Calu3 (cell line): ENCODE measurements around the gene FGGY. TPM values are rescaled to one million over a fixed set of nuclear protein-coding genes. Genes with fewer than 3 reads are reported as not detected.

Experiments used
- BruUV-seq: library from RNA; stranded (reverse); fragments of 400-500 nt; replicated peaks from 2 replicates; lab custom pipeline; 2021; lab: Mats Ljungman, UMichigan
- CTCF ChIA-PET: fragments of 300-600 bp; sonication (Branson Sonifier 250); formaldehyde crosslinking; loops from one replicate; lab custom pipeline; 2022; ENCODE audit warnings: antibody characterized with exemption; lab: Charles Lee
- DNase-seq: peaks from one replicate; pipeline ENCODE4 v3.0.0; 2022
- H3K27ac Mint-ChIP-seq: one replicate; pipeline ENCODE4 v1.8.0; 2022; ENCODE audit warnings: mixed read lengths; ENCODE audit not compliant: unreplicated experiment
- H3K27me3 Mint-ChIP-seq: one replicate; pipeline ENCODE4 v1.8.0; 2022; ENCODE audit warnings: mixed read lengths; ENCODE audit not compliant: unreplicated experiment
- H3K36me3 Mint-ChIP-seq: one replicate; pipeline ENCODE4 v1.8.0; 2022; ENCODE audit warnings: mild to moderate bottlenecking, moderate library complexity, mixed read lengths; ENCODE audit not compliant: insufficient read depth, unreplicated experiment
- H3K4me1 Mint-ChIP-seq: one replicate; pipeline ENCODE4 v1.8.0; 2022; ENCODE audit warnings: mild to moderate bottlenecking, low read depth, mixed read lengths; ENCODE audit not compliant: unreplicated experiment
- H3K4me3 Mint-ChIP-seq: one replicate; pipeline ENCODE4 v1.8.0; 2022; ENCODE audit warnings: mild to moderate bottlenecking, low read depth, moderate library complexity, mixed read lengths; ENCODE audit not compliant: unreplicated experiment
- H3K9me3 Mint-ChIP-seq: one replicate; pipeline ENCODE4 v1.8.0; 2022; ENCODE audit warnings: low read depth, mixed read lengths; ENCODE audit not compliant: unreplicated experiment
- intact Hi-C: fragments of 100-400 bp; cut with micrococcal nuclease; formaldehyde crosslinking; loops from one replicate; pipeline ENCODE4 v1.10.0; 2022; ENCODE audit not compliant: unreplicated experiment
- total RNA-seq: library from RNA; stranded (reverse); gene quantifications from 2 replicates; pipeline ENCODE4 v1.2.3, GENCODE V29; 2022
- TF ChIP-seq, protein P1 (sequence below): fragments of 200-600 bp; IDR thresholded peaks from one replicate; pipeline ENCODE4 v1.8.0; 2022; ENCODE audit warnings: antibody characterized with exemption; ENCODE audit not compliant: unreplicated experiment

The FGGY gene
- total RNA-seq, 1 experiment from 2014 or later, result 11.1 TPM

DNA sequence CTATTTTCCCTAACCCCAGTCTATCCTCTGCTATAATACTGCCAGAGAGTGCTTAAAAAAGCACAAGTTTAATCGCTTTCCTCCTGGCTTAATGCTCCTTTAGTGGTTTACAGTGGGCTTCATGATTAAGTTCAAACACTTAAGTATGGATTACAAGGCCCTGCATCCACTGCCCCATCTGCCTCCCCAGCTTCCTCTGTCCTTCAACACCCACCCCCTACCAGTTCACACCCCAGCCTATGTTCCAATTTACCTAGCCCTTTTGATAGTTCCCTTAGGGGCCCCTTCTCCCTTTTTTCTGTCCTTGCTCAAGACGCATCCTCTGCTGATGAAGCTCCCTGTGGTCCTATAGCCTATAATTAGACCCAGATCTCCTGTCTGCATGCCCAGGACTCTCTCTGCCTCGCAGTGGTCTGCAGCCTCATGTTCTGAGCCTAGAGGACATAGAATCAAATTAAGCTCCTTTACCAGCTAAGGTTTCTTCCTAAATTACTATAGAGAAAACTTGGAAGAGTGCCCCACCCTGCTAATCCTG, 212.5 kb downstream of the FGGY start:
- Mint-ChIP-seq H3K4me1 (peaks cover 8% of the 10 kb centered on the region), H3K27ac (no peak overlapping the region), H3K36me3 (no peaks in the 10 kb centered on the region), H3K4me3 (no peak overlapping the region), H3K27me3 (no peaks in the 10 kb centered on the region), H3K9me3 (no peaks in the 10 kb centered on the region)
- CTCF ChIA-PET, result no interaction called here
- no TSS peak for BruUV-seq
- TF ChIP-seq, protein P1, sequence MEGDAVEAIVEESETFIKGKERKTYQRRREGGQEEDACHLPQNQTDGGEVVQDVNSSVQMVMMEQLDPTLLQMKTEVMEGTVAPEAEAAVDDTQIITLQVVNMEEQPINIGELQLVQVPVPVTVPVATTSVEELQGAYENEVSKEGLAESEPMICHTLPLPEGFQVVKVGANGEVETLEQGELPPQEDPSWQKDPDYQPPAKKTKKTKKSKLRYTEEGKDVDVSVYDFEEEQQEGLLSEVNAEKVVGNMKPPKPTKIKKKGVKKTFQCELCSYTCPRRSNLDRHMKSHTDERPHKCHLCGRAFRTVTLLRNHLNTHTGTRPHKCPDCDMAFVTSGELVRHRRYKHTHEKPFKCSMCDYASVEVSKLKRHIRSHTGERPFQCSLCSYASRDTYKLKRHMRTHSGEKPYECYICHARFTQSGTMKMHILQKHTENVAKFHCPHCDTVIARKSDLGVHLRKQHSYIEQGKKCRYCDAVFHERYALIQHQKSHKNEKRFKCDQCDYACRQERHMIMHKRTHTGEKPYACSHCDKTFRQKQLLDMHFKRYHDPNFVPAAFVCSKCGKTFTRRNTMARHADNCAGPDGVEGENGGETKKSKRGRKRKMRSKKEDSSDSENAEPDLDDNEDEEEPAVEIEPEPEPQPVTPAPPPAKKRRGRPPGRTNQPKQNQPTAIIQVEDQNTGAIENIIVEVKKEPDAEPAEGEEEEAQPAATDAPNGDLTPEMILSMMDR, result no peak
- no peak for DNase-seq
- intact Hi-C loops, result loop anchor here (10.0 kb wide), 1 partner anchor 215 kb away; the partner anchor contains the start of gene FGGY

DNA sequence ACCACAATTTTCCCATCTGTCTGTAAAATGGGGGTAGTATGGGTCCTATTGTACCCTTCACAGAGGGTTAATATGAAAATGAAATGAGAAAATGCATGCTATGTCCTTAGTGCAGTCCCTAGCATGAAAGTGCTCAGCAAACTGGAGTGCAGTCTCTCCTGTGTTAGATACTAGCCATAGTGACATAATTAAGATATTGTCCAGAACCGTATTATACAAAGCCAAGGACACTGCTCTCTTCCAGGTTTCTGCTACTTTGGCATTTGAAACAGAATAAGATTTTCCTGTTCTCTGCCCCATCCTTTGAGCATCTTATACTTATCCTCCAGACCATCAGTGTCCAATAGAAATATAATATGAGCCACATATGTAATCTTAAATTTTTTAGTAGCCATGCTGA, 213.4 kb downstream of the FGGY start:
- H3K4me1 Mint-ChIP-seq, result peaks cover 8% of the 10 kb centered on the region
- no peaks in the 10 kb centered on the region for H3K9me3 Mint-ChIP-seq
- no peak overlapping the region for H3K27ac Mint-ChIP-seq
- intact Hi-C loops, result no loop called here
- no TSS peak for BruUV-seq
- CTCF ChIA-PET, result no interaction called here
- H3K27me3 Mint-ChIP-seq, result no peaks in the 10 kb centered on the region
- no peak for DNase-seq
- TF ChIP-seq, protein P1, result no peak
- no peaks in the 10 kb centered on the region for H3K36me3 Mint-ChIP-seq
- H3K4me3 Mint-ChIP-seq, result no peak overlapping the region

DNA sequence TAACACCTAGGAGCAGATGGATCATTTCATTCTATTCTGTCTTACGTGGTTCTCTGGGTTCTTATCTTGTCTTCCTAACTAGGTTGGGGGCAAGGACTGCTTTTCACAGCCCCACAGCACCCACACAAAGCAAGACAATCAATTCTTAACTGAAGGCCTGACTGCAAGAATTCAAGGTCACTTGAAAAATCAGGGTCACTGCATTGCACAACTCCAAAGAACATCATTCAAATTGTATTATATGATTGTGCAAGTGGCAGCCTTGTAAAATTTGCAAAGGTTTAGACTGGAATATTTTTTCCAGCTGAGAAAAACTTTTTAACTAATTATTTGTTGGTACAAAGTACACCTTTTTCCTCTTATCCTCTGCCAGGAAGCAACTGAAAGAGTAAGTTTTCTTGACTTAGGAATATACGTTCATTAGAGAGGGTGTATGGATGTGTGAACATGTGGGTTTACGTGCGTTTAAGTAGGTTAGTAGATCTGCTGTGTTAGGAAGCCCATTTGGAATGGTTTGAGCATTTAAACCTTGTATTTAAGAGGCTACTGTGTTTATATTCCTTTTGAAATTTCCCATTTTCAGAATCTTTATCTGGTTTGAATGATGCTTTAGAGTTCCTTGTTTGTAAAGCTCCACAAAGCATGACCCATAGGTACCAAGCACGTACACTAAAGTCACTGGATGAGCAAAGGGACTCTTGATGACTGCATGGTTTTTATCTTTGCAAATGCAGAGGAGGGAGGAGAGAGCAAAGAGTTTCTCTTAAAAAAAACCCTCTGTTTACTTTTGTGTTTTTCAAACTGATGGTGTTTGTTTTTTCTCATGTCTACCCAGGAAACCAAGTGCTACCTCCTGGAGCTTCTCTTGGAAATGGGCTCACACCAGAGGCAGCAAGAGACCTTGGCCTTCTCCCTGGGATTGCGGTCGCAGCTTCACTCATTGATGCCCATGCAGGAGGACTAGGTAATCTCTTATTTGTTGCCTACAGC, 214.9 kb downstream of the FGGY start:
- Mint-ChIP-seq H3K4me3 (no peak overlapping the region), H3K27ac (no peak overlapping the region), H3K27me3 (no peaks in the 10 kb centered on the region), H3K36me3 (no peaks in the 10 kb centered on the region), H3K4me1 (peaks cover 5% of the 10 kb centered on the region), H3K9me3 (no peaks in the 10 kb centered on the region)
- no TSS peak for BruUV-seq
- no peak for DNase-seq
- TF ChIP-seq, protein P1, result no peak
- intact Hi-C loops, result no loop called here
- CTCF ChIA-PET, result no interaction called here

DNA sequence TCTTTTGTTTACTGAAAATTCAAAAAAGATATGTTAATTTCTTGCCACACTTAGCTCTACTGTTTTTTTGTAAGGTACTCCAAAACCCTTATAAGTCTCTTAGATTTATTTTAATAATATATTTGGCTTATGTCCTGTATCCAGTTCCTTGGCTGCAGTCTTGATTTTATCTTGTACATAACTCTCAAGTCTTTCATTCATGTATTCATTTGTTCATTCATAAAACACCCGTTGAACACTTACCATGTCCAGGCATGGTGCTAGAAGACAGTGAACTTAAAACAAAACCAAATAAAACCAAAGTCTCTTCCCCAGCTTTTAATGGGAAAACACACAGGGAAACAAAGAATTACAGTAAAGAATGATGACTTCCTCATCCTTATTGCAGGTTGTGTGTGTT, 215.8 kb downstream of the FGGY start:
- no peaks in the 10 kb centered on the region for H3K36me3 Mint-ChIP-seq
- DNase-seq, result no peak
- BruUV-seq, result no TSS peak
- TF ChIP-seq, protein P1, result no peak
- CTCF ChIA-PET, result no interaction called here
- no peaks in the 10 kb centered on the region for H3K9me3 Mint-ChIP-seq
- no peaks in the 10 kb centered on the region for H3K27me3 Mint-ChIP-seq
- H3K27ac Mint-ChIP-seq, result no peak overlapping the region
- intact Hi-C loops, result no loop called here
- no peak overlapping the region for H3K4me3 Mint-ChIP-seq
- no peaks in the 10 kb centered on the region for H3K4me1 Mint-ChIP-seq
